ENCODE data around the gene LRRC4C. TPM values are rescaled to one million over a fixed set of nuclear protein-coding genes. Genes with fewer than 3 reads are reported as not detected.

Gene LRRC4C
- polyA plus RNA-seq, 1 donor from 2014 or later = 24.3 TPM

DNA sequence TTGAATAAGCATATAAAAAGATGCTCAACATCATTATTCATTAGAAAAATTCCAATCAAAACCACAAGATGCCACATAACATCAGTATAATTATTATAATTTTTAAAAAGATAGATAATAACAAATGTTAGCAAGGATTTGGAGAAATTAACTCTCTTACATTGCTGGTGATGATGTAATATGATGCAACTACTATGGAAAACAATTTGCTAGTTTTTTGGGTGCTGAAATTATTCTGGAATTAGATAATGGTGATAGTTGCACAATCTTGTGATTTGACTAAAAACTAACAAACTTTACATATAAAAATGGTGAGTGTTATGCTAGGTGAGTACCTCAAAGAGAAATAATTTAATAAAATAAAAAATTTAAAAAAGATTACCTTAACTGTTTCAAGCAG lies 412.2 kb downstream of the LRRC4C start:
- Histone ChIP-seq H3K36me3 (ENCODE audit: insufficient read depth, low read length) (no peaks in the 10 kb centered on the region), H3K9ac (ENCODE audit: low read length) (no peak overlapping the region), H3K4me2 (ENCODE audit: low read length) (no peak overlapping the region), H3K9me2 (ENCODE audit: insufficient read depth, low read length) (no peaks in the 10 kb centered on the region), H3K9me3 (ENCODE audit: low read length) (no peaks in the 10 kb centered on the region), H3F3A (ENCODE audit: insufficient read depth, low read length, poor library complexity, severe bottlenecking) (no peaks in the 10 kb centered on the region), H3K27me3 (ENCODE audit: insufficient read depth, low read depth, low read length) (no peaks in the 10 kb centered on the region), H3K27ac (ENCODE audit: low read length) (no peak overlapping the region), H3K79me2 (replicated peaks; ENCODE audit: insufficient read depth, low read length) (no peaks in the 10 kb centered on the region), H4K20me1 (ENCODE audit: insufficient read depth) (no peaks in the 10 kb centered on the region), H3K4me3 (ENCODE audit: low read length) (no peak overlapping the region), H2AFZ (ENCODE audit: low read depth, low read length) (no peak overlapping the region)
- TF ChIP-seq MXI1 (conservative IDR thresholded peaks at IDR 0.05; ENCODE audit: poor library complexity, severe bottlenecking) (no peak), TAF1 (IDR thresholded peaks at IDR 0.05; ENCODE audit: low read depth) (no peak), EZH2 (IDR thresholded peaks at IDR 0.05; ENCODE audit: borderline replicate concordance, insufficient read depth, low read length, poor library complexity, severe bottlenecking) (no peak), SMC3 (conservative IDR thresholded peaks at IDR 0.05; ENCODE audit: poor library complexity) (no peak), POLR2AphosphoS5 (IDR thresholded peaks at IDR 0.05) (no peak), EP300 (conservative IDR thresholded peaks at IDR 0.05; ENCODE audit: poor library complexity, severe bottlenecking) (no peak)

DNA sequence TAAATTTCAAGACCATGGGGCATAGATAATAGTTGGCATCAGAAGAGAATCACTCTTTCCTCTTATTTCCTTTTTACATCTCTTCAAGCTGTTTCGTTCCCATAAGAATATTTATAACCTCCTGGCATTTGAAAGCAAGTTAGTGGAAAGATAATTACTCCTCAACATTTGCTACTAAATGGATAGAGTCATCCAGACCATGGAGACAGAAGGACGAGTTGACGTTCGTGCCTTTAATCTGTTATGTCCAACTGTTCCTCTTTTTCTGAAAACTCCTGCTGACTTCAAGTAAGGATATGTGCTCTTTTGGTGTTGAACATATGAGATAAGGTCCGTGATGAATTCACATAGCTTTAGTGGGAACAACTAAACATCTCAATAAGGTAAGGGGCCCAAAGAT lies 414.2 kb downstream of the LRRC4C start:
- Histone ChIP-seq H3K9ac (ENCODE audit: low read length) (no peak overlapping the region), H3K4me2 (ENCODE audit: low read length) (no peak overlapping the region), H3F3A (ENCODE audit: insufficient read depth, low read length, poor library complexity, severe bottlenecking) (no peaks in the 10 kb centered on the region), H4K20me1 (ENCODE audit: insufficient read depth) (no peaks in the 10 kb centered on the region), H3K27me3 (ENCODE audit: insufficient read depth, low read depth, low read length) (no peaks in the 10 kb centered on the region), H3K27ac (ENCODE audit: low read length) (no peak overlapping the region), H3K79me2 (replicated peaks; ENCODE audit: insufficient read depth, low read length) (no peaks in the 10 kb centered on the region), H3K36me3 (ENCODE audit: insufficient read depth, low read length) (no peaks in the 10 kb centered on the region), H3K9me3 (ENCODE audit: low read length) (no peaks in the 10 kb centered on the region), H2AFZ (ENCODE audit: low read depth, low read length) (no peak overlapping the region), H3K4me3 (ENCODE audit: low read length) (no peak overlapping the region), H3K9me2 (ENCODE audit: insufficient read depth, low read length) (no peaks in the 10 kb centered on the region)
- no peak for TF ChIP-seq TAF1 (IDR thresholded peaks at IDR 0.05; ENCODE audit: low read depth)
- TF ChIP-seq EP300 (conservative IDR thresholded peaks at IDR 0.05; ENCODE audit: poor library complexity, severe bottlenecking) = no peak
- TF ChIP-seq RAD21 (conservative IDR thresholded peaks at IDR 0.05) = no peak

DNA sequence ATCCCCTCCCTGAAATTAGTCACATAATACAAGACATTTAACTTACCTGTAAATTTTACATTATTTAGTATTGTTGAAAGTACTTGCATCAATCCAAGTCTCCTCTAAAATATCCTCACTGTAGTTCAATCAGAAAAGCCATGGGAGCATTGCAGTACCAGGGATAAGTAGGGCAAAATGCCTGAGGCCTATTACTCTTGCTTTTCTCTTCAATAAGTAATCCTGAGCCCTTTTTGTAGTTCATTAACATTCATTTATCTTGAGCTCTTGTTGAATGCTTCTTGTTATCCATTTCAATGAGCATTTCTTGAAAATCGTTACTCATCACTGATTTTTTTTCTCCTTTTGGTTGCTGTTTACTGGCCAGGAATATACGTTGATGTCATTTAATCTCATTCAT lies 414.7 kb downstream of the LRRC4C start:
- no peaks in the 10 kb centered on the region for H3K27me3 ChIP-seq (ENCODE audit: insufficient read depth, low read depth, low read length)
- TF ChIP-seq SMC3 (conservative IDR thresholded peaks at IDR 0.05; ENCODE audit: poor library complexity) (no peak), EP300 (conservative IDR thresholded peaks at IDR 0.05; ENCODE audit: poor library complexity, severe bottlenecking) (no peak), RAD21 (conservative IDR thresholded peaks at IDR 0.05) (no peak), TAF1 (IDR thresholded peaks at IDR 0.05; ENCODE audit: low read depth) (no peak), POLR2AphosphoS5 (IDR thresholded peaks at IDR 0.05) (no peak), EZH2 (IDR thresholded peaks at IDR 0.05; ENCODE audit: borderline replicate concordance, insufficient read depth, low read length, poor library complexity, severe bottlenecking) (no peak), MXI1 (conservative IDR thresholded peaks at IDR 0.05; ENCODE audit: poor library complexity, severe bottlenecking) (no peak)
- TF ChIP-seq, protein P1, sequence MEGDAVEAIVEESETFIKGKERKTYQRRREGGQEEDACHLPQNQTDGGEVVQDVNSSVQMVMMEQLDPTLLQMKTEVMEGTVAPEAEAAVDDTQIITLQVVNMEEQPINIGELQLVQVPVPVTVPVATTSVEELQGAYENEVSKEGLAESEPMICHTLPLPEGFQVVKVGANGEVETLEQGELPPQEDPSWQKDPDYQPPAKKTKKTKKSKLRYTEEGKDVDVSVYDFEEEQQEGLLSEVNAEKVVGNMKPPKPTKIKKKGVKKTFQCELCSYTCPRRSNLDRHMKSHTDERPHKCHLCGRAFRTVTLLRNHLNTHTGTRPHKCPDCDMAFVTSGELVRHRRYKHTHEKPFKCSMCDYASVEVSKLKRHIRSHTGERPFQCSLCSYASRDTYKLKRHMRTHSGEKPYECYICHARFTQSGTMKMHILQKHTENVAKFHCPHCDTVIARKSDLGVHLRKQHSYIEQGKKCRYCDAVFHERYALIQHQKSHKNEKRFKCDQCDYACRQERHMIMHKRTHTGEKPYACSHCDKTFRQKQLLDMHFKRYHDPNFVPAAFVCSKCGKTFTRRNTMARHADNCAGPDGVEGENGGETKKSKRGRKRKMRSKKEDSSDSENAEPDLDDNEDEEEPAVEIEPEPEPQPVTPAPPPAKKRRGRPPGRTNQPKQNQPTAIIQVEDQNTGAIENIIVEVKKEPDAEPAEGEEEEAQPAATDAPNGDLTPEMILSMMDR (IDR thresholded peaks at IDR 0.05; ENCODE audit: poor library complexity, severe bottlenecking) = no peak
- TF ChIP-seq, protein P2, sequence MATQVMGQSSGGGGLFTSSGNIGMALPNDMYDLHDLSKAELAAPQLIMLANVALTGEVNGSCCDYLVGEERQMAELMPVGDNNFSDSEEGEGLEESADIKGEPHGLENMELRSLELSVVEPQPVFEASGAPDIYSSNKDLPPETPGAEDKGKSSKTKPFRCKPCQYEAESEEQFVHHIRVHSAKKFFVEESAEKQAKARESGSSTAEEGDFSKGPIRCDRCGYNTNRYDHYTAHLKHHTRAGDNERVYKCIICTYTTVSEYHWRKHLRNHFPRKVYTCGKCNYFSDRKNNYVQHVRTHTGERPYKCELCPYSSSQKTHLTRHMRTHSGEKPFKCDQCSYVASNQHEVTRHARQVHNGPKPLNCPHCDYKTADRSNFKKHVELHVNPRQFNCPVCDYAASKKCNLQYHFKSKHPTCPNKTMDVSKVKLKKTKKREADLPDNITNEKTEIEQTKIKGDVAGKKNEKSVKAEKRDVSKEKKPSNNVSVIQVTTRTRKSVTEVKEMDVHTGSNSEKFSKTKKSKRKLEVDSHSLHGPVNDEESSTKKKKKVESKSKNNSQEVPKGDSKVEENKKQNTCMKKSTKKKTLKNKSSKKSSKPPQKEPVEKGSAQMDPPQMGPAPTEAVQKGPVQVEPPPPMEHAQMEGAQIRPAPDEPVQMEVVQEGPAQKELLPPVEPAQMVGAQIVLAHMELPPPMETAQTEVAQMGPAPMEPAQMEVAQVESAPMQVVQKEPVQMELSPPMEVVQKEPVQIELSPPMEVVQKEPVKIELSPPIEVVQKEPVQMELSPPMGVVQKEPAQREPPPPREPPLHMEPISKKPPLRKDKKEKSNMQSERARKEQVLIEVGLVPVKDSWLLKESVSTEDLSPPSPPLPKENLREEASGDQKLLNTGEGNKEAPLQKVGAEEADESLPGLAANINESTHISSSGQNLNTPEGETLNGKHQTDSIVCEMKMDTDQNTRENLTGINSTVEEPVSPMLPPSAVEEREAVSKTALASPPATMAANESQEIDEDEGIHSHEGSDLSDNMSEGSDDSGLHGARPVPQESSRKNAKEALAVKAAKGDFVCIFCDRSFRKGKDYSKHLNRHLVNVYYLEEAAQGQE (IDR thresholded peaks at IDR 0.05; ENCODE audit: borderline replicate concordance) = no peak
- no peak overlapping the region for H2AFZ ChIP-seq (ENCODE audit: low read depth, low read length)
- no peaks in the 10 kb centered on the region for H3K79me2 ChIP-seq (replicated peaks; ENCODE audit: insufficient read depth, low read length)
- H3K4me2 ChIP-seq (ENCODE audit: low read length) = no peak overlapping the region
- no peaks in the 10 kb centered on the region for H3K9me3 ChIP-seq (ENCODE audit: low read length)
- no peak overlapping the region for H3K27ac ChIP-seq (ENCODE audit: low read length)
- no peak overlapping the region for H3K4me3 ChIP-seq (ENCODE audit: low read length)
- no peaks in the 10 kb centered on the region for H3F3A ChIP-seq (ENCODE audit: insufficient read depth, low read length, poor library complexity, severe bottlenecking)
- no peaks in the 10 kb centered on the region for H3K36me3 ChIP-seq (ENCODE audit: insufficient read depth, low read length)
- no peaks in the 10 kb centered on the region for H3K9me2 ChIP-seq (ENCODE audit: insufficient read depth, low read length)
- no peak overlapping the region for H3K9ac ChIP-seq (ENCODE audit: low read length)
- no peaks in the 10 kb centered on the region for H4K20me1 ChIP-seq (ENCODE audit: insufficient read depth)

All from neural cell (in vitro differentiated cells).